OCI-LY1 (cell line): ENCODE results near the gene RPL15.

Experiments used
- H2AFZ ChIP-seq: fragments of 200-600 bp; sonication (generic), shearing (Covaris generic); 2 replicates; pipeline ENCODE4 v1.6.0; 2014; ENCODE audit warnings: antibody characterized with exemption, mild to moderate bottlenecking, low read length
- H3F3A ChIP-seq: fragments of 200-600 bp; sonication (generic), shearing (Covaris generic); 2 replicates; pipeline ENCODE4 v1.6.0; 2014; ENCODE audit warnings: mild to moderate bottlenecking, antibody characterized with exemption, low read length, moderate library complexity; ENCODE audit not compliant: insufficient read depth
- H3K27ac ChIP-seq: fragments of 200-600 bp; sonication (generic); 2 replicates; pipeline ENCODE4 v1.5.1; 2014; ENCODE audit warnings: low read length, mixed run types, mild to moderate bottlenecking, low read depth; ENCODE audit not compliant: poor library complexity, severe bottlenecking
- H3K27me3 ChIP-seq: fragments of 200-600 bp; sonication (generic); 2 replicates; pipeline ENCODE4 v1.6.0; 2014; ENCODE audit warnings: antibody characterized with exemption, mild to moderate bottlenecking, low read length, moderate library complexity; ENCODE audit not compliant: insufficient read depth
- H3K36me3 ChIP-seq: fragments of 200-600 bp; sonication (generic); 2 replicates; pipeline ENCODE4 v1.6.1; 2014; ENCODE audit warnings: mild to moderate bottlenecking, antibody characterized with exemption, low read length, moderate library complexity, mixed read lengths; ENCODE audit not compliant: insufficient read depth
- H3K4me1 ChIP-seq: fragments of 200-600 bp; sonication (generic); 2 replicates; pipeline ENCODE4 v1.5.1; 2014; ENCODE audit warnings: mild to moderate bottlenecking, low read length, moderate library complexity; ENCODE audit not compliant: insufficient read depth, severe bottlenecking
- H3K4me2 ChIP-seq: fragments of 200-600 bp; sonication (generic), shearing (Covaris generic); 2 replicates; pipeline ENCODE4 v1.6.1; 2014; ENCODE audit warnings: low read length
- H3K4me3 ChIP-seq: fragments of 200-600 bp; sonication (generic); 2 replicates; pipeline ENCODE4 v1.5.1; 2014; ENCODE audit warnings: low read length, low read depth, mild to moderate bottlenecking, mixed read lengths; ENCODE audit not compliant: poor library complexity, severe bottlenecking
- H3K79me2 ChIP-seq: fragments of 200-600 bp; shearing (Covaris generic); 2 replicates; pipeline ENCODE4 v1.6.1; 2016; ENCODE audit warnings: mixed run types, low read length, mixed read lengths; ENCODE audit not compliant: insufficient read depth
- H3K9ac ChIP-seq: fragments of 200-600 bp; sonication (generic), shearing (Covaris generic); 2 replicates; pipeline ENCODE4 v1.6.1; 2014; ENCODE audit warnings: mild to moderate bottlenecking, low read length, mixed read lengths
- H3K9me2 ChIP-seq: fragments of 200-600 bp; sonication (generic), shearing (Covaris generic); 2 replicates; pipeline ENCODE4 v1.6.1; 2014; ENCODE audit warnings: low read depth, mild to moderate bottlenecking, low read length, mixed read lengths
- H3K9me3 ChIP-seq: fragments of 200-600 bp; shearing (Covaris generic); 2 replicates; pipeline ENCODE4 v1.6.1; 2014; ENCODE audit warnings: low read length, mixed read lengths
- H4K20me1 ChIP-seq: fragments of 200-600 bp; sonication (generic), shearing (Covaris generic); 2 replicates; pipeline ENCODE4 v1.6.0; 2016; ENCODE audit warnings: mild to moderate bottlenecking, low read length; ENCODE audit not compliant: insufficient read depth
- EZH2 ChIP-seq: fragments of 200-600 bp; sonication (generic), shearing (Covaris generic); IDR thresholded peaks from 2 replicates; pipeline ENCODE4 v1.8.0; 2017; ENCODE audit warnings: borderline replicate concordance, mixed run types, mild to moderate bottlenecking, antibody characterized with exemption, low read length, moderate library complexity, mixed read lengths
- TF ChIP-seq, protein P1 (sequence below): fragments of 200-600 bp; sonication (generic), shearing (Covaris generic); IDR thresholded peaks from 2 replicates; pipeline ENCODE4 v1.5.1; 2017; ENCODE audit warnings: mild to moderate bottlenecking, antibody characterized with exemption, low read length, moderate library complexity, mixed read lengths

The RPL15 gene

DNA sequence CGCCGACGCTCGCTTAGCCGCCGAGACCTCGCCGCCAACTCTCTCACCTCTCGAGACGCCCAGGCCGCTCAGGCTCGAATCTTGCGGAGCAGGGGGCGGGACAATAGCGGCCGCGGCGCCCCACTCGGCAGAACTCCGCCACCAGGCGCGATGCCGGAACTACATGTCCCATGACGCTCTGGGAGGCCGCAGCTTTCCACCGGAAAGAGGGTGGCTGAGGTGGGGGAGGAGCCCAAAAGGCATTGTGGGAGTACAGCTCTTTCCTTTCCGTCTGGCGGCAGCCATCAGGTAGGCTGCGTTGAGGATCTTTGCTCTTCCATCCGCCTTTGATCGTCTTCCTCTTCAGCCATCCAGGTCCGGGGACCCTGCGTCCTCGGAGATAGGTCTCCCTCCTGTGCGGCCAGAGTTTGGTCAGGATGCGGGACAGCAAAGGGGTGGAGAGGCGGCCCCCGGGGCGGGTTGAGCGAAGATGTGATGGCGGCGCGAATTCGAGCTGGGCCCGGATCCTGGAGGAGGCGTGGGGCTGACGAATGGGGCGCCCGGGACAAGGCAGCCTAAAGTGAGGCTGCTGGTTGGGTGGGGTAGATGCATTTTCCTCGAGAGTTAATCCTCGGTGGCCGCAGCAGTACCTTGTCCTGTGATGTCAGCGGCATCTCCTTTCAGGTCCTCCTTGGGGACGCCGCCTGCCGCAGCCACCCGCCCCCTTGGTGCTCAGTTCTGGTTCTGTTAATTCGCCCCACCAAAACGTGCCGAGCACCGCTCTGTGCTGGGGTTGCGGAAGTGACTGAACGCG lies at the start of gene RPL15, which contains the start of gene NKIRAS1:
Gene RPL15, plus strand, starts transcription at position 247 of the 793 bp plus-strand sequence. CDS start 728 bp downstream, outside the sequence.
Gene NKIRAS1, minus strand, starts transcription at position 105 of the 793 bp plus-strand sequence. CDS start 6,086 bp downstream, outside the sequence.
- peaks cover 26% of the 10 kb centered on the region for H3K4me1 ChIP-seq
- H3K4me3 ChIP-seq = peak within 1 kb of the TSS; percentile 90
- peak within 1 kb of the TSS; percentile 100 for H3K4me2 ChIP-seq
- no peaks in the 10 kb centered on the region for H3K27me3 ChIP-seq
- no peaks in the 10 kb centered on the region for H3K9me3 ChIP-seq
- H4K20me1 ChIP-seq = no peaks in the 10 kb centered on the region
- H3K79me2 ChIP-seq = peaks cover 13% of the 10 kb centered on the region
- no peaks in the 10 kb centered on the region for H3K9me2 ChIP-seq
- peak within 1 kb of the TSS; percentile 83 for H3K27ac ChIP-seq
- H3F3A ChIP-seq = peaks cover 13% of the 10 kb centered on the region
- TF ChIP-seq EZH2 = no peak
- TF ChIP-seq, protein P1, sequence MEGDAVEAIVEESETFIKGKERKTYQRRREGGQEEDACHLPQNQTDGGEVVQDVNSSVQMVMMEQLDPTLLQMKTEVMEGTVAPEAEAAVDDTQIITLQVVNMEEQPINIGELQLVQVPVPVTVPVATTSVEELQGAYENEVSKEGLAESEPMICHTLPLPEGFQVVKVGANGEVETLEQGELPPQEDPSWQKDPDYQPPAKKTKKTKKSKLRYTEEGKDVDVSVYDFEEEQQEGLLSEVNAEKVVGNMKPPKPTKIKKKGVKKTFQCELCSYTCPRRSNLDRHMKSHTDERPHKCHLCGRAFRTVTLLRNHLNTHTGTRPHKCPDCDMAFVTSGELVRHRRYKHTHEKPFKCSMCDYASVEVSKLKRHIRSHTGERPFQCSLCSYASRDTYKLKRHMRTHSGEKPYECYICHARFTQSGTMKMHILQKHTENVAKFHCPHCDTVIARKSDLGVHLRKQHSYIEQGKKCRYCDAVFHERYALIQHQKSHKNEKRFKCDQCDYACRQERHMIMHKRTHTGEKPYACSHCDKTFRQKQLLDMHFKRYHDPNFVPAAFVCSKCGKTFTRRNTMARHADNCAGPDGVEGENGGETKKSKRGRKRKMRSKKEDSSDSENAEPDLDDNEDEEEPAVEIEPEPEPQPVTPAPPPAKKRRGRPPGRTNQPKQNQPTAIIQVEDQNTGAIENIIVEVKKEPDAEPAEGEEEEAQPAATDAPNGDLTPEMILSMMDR = no peak
- H3K9ac ChIP-seq = peak within 1 kb of the TSS; percentile 95
- H2AFZ ChIP-seq = peak within 1 kb of the TSS; percentile 60; the same call in 1 of the 2 replicates
- peaks cover 46% of the 10 kb centered on the region for H3K36me3 ChIP-seq

DNA sequence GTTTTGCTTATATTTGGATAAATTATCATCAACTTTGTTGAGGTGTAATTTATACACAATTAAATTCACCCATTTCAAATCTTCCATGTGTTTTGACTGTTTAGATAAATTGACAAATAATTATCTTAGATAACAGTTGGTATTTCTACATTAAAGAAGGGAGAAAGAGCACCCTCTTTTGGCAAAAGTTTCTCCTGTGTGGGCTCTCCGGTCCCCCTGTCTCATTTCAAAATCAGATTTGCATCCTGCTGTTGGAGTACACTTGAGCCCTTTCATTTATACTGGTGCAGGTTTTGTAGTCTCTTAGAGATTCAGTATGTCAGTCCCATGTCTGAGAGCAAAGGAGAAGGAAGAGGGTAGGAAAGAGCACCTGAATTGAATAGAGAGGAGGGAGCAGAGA lies 49.5 kb upstream of the RPL15 start:
- H2AFZ ChIP-seq = no peak overlapping the region

DNA sequence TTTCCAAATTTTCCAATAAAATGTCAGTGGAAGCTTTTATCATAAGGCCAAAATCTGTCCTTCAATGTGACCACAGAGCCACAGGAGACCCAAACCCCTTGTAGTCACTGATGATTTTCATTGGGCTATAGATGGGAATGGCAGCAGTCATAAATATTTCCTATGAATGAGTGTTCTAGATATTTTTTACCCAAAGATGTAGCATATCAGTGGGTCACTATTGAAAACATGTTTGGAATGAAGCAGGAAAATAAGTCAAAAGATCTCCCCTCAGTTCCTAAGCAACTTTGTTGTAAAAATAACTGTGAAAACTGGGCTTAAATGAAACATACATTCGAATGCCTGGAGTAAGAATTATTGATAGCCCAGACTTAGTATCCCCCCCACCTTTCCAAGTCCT lies 49.1 kb upstream of the RPL15 start:
- H3K27me3 ChIP-seq = no peaks in the 10 kb centered on the region
- H3K36me3 ChIP-seq = no peaks in the 10 kb centered on the region
- H3K4me2 ChIP-seq = no peak overlapping the region
- H3K79me2 ChIP-seq = peaks cover 12% of the 10 kb centered on the region
- no peak overlapping the region for H3K9ac ChIP-seq
- no peaks in the 10 kb centered on the region for H3F3A ChIP-seq
- no peaks in the 10 kb centered on the region for H3K9me3 ChIP-seq
- peaks cover 35% of the 10 kb centered on the region for H3K4me1 ChIP-seq
- TF ChIP-seq, protein P1 = no peak
- TF ChIP-seq EZH2 = no peak
- H3K27ac ChIP-seq = no peak overlapping the region
- H2AFZ ChIP-seq = no peak overlapping the region
- H3K9me2 ChIP-seq = no peaks in the 10 kb centered on the region
- H4K20me1 ChIP-seq = no peaks in the 10 kb centered on the region
- no peak overlapping the region for H3K4me3 ChIP-seq

More for the DNA sequence above, 49.5 kb upstream of the RPL15 start:
- Histone ChIP-seq H3K9me2 (no peaks in the 10 kb centered on the region), H3K36me3 (no peaks in the 10 kb centered on the region), H3K27ac (no peak overlapping the region), H3K4me1 (peaks cover 35% of the 10 kb centered on the region), H3K4me3 (no peak overlapping the region), H3K9ac (no peak overlapping the region), H3K4me2 (no peak overlapping the region), H3K9me3 (no peaks in the 10 kb centered on the region), H3K79me2 (peaks cover 12% of the 10 kb centered on the region), H3K27me3 (no peaks in the 10 kb centered on the region), H3F3A (no peaks in the 10 kb centered on the region), H4K20me1 (no peaks in the 10 kb centered on the region)
- TF ChIP-seq, protein P1 = peak; percentile 63
- TF ChIP-seq EZH2 = no peak
